ENCODE data around the gene LY6G6C.

- TF ChIP-seq CTCF (IDR thresholded peaks at IDR 0.05) (no peak), POLR2A (IDR thresholded peaks at IDR 0.05) (no peak)
Measured at GRCh38 chr6:31765559-31765909, 44.0 kb upstream of the LY6G6C start.
